H9 (cell line): ENCODE results near the gene MARCHF3. TPM values are rescaled to one million over a fixed set of nuclear protein-coding genes. Genes with fewer than 3 reads are reported as not detected.

Experiments used
- DNase-seq: peaks from one replicate; pipeline ENCODE4 v3.0.0-alpha.2; 2017
- H2AFZ ChIP-seq: one replicate; pipeline ENCODE4 v1.6.1; 2013; ENCODE audit warnings: mild to moderate bottlenecking, low read length, control low read depth, moderate library complexity
- H2AK5ac ChIP-seq: 2 replicates; pipeline ENCODE4 v1.6.1; 2013; ENCODE audit warnings: low read length, control low read depth, mixed read lengths; ENCODE audit not compliant: insufficient read length
- H2BK120ac ChIP-seq: one replicate; pipeline ENCODE4 v1.6.1; 2013; ENCODE audit warnings: low read depth, mild to moderate bottlenecking, low read length, control low read depth, inconsistent platforms; ENCODE audit not compliant: poor library complexity, severe bottlenecking
- H2BK12ac ChIP-seq: 2 replicates; pipeline ENCODE4 v1.6.1; 2013; ENCODE audit warnings: low read length, control low read depth, mixed read lengths, low read depth; ENCODE audit not compliant: insufficient read length
- H2BK15ac ChIP-seq: 2 replicates; pipeline ENCODE4 v1.6.1; 2013; ENCODE audit warnings: low read depth, low read length, control low read depth
- H2BK20ac ChIP-seq: one replicate; pipeline ENCODE4 v1.6.1; 2013; ENCODE audit warnings: low read depth, mild to moderate bottlenecking, low read length, control low read depth, inconsistent platforms; ENCODE audit not compliant: poor library complexity, severe bottlenecking
- H2BK5ac ChIP-seq: 2 replicates; pipeline ENCODE4 v1.6.1; 2013; ENCODE audit warnings: low read length, control low read depth, mixed read lengths; ENCODE audit not compliant: insufficient read length
- H3K14ac ChIP-seq: 2 replicates; pipeline ENCODE4 v1.6.1; 2013; ENCODE audit warnings: low read length, control low read depth; ENCODE audit not compliant: insufficient read depth
- H3K18ac ChIP-seq: 2 replicates; pipeline ENCODE4 v1.6.1; 2013; ENCODE audit warnings: low read depth, mild to moderate bottlenecking, mixed read lengths, low read length, control low read depth; ENCODE audit not compliant: insufficient read length
- H3K23ac ChIP-seq: 2 replicates; pipeline ENCODE4 v1.6.1; 2013; ENCODE audit warnings: low read length, control low read depth, mixed read lengths, low read depth; ENCODE audit not compliant: insufficient read length
- H3K23me2 ChIP-seq: 2 replicates; pipeline ENCODE4 v1.6.1; 2013; ENCODE audit warnings: low read depth, mild to moderate bottlenecking, mixed read lengths, low read length, control low read depth; ENCODE audit not compliant: insufficient read length, poor library complexity, severe bottlenecking
- H3K27ac ChIP-seq: 2 replicates; pipeline ENCODE4 v1.5.1; 2013; ENCODE audit warnings: low read length, control low read depth, mixed read lengths, low read depth; ENCODE audit not compliant: insufficient read length
- H3K27me3 ChIP-seq: 2 replicates; pipeline ENCODE4 v1.6.1; 2013; ENCODE audit warnings: low read length, control low read depth, inconsistent platforms; ENCODE audit not compliant: insufficient read depth
- H3K4ac ChIP-seq: 2 replicates; pipeline ENCODE4 v1.6.1; 2013; ENCODE audit warnings: low read depth, mild to moderate bottlenecking, control low read depth, inconsistent platforms, low read length, moderate library complexity
- H3K4me1 ChIP-seq: 2 replicates; pipeline ENCODE4 v1.6.1; 2013; ENCODE audit warnings: low read length, control low read depth, inconsistent platforms; ENCODE audit not compliant: insufficient read depth
- H3K4me2 ChIP-seq: 2 replicates; pipeline ENCODE4 v1.6.1; 2013; ENCODE audit warnings: low read length, control low read depth, mixed read lengths; ENCODE audit not compliant: insufficient read length, insufficient read depth
- H3K56ac ChIP-seq: 2 replicates; pipeline ENCODE4 v1.6.1; 2013; ENCODE audit warnings: low read depth, mild to moderate bottlenecking, mixed read lengths, low read length, control low read depth; ENCODE audit not compliant: insufficient read length
- H3K79me1 ChIP-seq: 2 replicates; pipeline ENCODE4 v1.6.1; 2013; ENCODE audit warnings: low read depth, mild to moderate bottlenecking, moderate library complexity, low read length, control low read depth, inconsistent platforms; ENCODE audit not compliant: insufficient read depth, poor library complexity, severe bottlenecking
- H3K79me2 ChIP-seq: 2 replicates; pipeline ENCODE4 v1.6.1; 2013; ENCODE audit warnings: low read length, control low read depth, inconsistent platforms; ENCODE audit not compliant: insufficient read depth
- H3K9ac ChIP-seq: 2 replicates; pipeline ENCODE4 v1.6.1; 2013; ENCODE audit warnings: low read length, control low read depth, mixed read lengths; ENCODE audit not compliant: insufficient read length; ENCODE audit errors: extremely low read depth
- H3K9me3 ChIP-seq: one replicate; pipeline ENCODE4 v1.6.1; 2013; ENCODE audit warnings: low read depth, low read length, inconsistent platforms; ENCODE audit not compliant: control insufficient read depth
- H3T11ph ChIP-seq: one replicate; pipeline ENCODE4 v1.6.1; 2013; ENCODE audit warnings: mild to moderate bottlenecking, low read length, control low read depth, inconsistent platforms
- H4K20me1 ChIP-seq: one replicate; pipeline ENCODE4 v1.6.1; 2013; ENCODE audit not compliant: control insufficient read depth, insufficient read length, insufficient read depth
- H4K5ac ChIP-seq: 2 replicates; pipeline ENCODE4 v1.6.1; 2013; ENCODE audit warnings: low read depth, mild to moderate bottlenecking, mixed read lengths, low read length, control low read depth; ENCODE audit not compliant: insufficient read length
- H4K8ac ChIP-seq: replicated peaks from 2 replicates; pipeline ENCODE4 v1.6.1; 2013; ENCODE audit warnings: low read length, control low read depth, mixed read lengths, low read depth; ENCODE audit not compliant: insufficient read length
- H4K91ac ChIP-seq: 2 replicates; pipeline ENCODE4 v1.6.1; 2013; ENCODE audit warnings: low read depth, mild to moderate bottlenecking, moderate library complexity, mixed read lengths, low read length, control low read depth; ENCODE audit not compliant: insufficient read length
- H3K27ac Mint-ChIP-seq, 3 experiments: 2 replicates in 2 of 3; 3 replicates in 1 of 3; pipeline ENCODE4 v1.8.0; 2020 to 2021; ENCODE audit warnings: mixed read lengths in 3 of 3, mild to moderate bottlenecking in 1 of 3, moderate library complexity in 1 of 3
- H3K27me3 Mint-ChIP-seq: 2 replicates; pipeline ENCODE4 v1.8.0; 2021; ENCODE audit warnings: low read depth, mild to moderate bottlenecking, moderate library complexity, mixed read lengths
- H3K36me3 Mint-ChIP-seq, 3 experiments: 2 replicates in 2 of 3; 3 replicates in 1 of 3; pipeline ENCODE4 v1.8.0; 2020 to 2021; ENCODE audit warnings: low read depth in 3 of 3, mixed read lengths in 3 of 3; ENCODE audit not compliant: insufficient read depth in 1 of 3
- H3K4me1 Mint-ChIP-seq, 2 experiments: 2 replicates each; pipeline ENCODE4 v1.8.0; 2020; ENCODE audit warnings: mixed read lengths in 2 of 2
- H3K4me3 Mint-ChIP-seq, 2 experiments: 2 replicates in 1 of 2; 3 replicates in 1 of 2; pipeline ENCODE4 v1.8.0; 2020 to 2021; ENCODE audit warnings: mild to moderate bottlenecking in 2 of 2, mixed read lengths in 2 of 2, moderate library complexity in 1 of 2
- H3K9me3 Mint-ChIP-seq, 2 experiments: 2 replicates in 1 of 2; 3 replicates in 1 of 2; pipeline ENCODE4 v1.8.0; 2020; ENCODE audit warnings: mild to moderate bottlenecking in 2 of 2, mixed read lengths in 2 of 2, moderate library complexity in 1 of 2
- CTCF ChIP-seq: fragments of 200-600 bp; sonication (generic); conservative IDR thresholded peaks from 3 replicates; pipeline ENCODE4 v1.8.0; 2021; ENCODE audit warnings: antibody characterized with exemption, mild to moderate bottlenecking
- total RNA-seq: library from RNA; stranded (reverse); gene quantifications from 2 replicates; pipeline ENCODE4 v1.2.1, GENCODE V29; 2021

The MARCHF3 gene
- total RNA-seq, 1 experiment from 2014 or later, result 17.7 TPM

- H2BK15ac ChIP-seq, result no peak overlapping the region
- H2AK5ac ChIP-seq, result no peak overlapping the region
- Mint-ChIP-seq H3K27me3 (no peaks in the 10 kb centered on the region), H3K9me3 (peaks cover 2 to 4% of the 10 kb centered on the region in 2 experiments; a peak in 3 of 5 replicates), H3K4me1 (peaks cover 3 to 7% of the 10 kb centered on the region in 2 experiments; a peak in 3 of 4 replicates), H3K36me3 (peaks cover 0 to 8% (median 2%) of the 10 kb centered on the region in 3 experiments; a peak in 2 of 7 replicates), H3K4me3 (no peak overlapping the region), H3K27ac (no peak overlapping the region)
- no peaks in the 10 kb centered on the region for H4K20me1 ChIP-seq
- no peak overlapping the region for H2BK5ac ChIP-seq
- H3K9me3 ChIP-seq, result no peaks in the 10 kb centered on the region
- no peak overlapping the region for H3K14ac ChIP-seq
- no peak overlapping the region for H3K27ac ChIP-seq
- no peak overlapping the region for H2BK20ac ChIP-seq
- H3K4me1 ChIP-seq, result no peaks in the 10 kb centered on the region
- no peak for TF ChIP-seq CTCF
- no peak overlapping the region for H4K5ac ChIP-seq
- no peak overlapping the region for H3K4ac ChIP-seq
- H3T11ph ChIP-seq, result no peak overlapping the region
- H3K18ac ChIP-seq, result no peak overlapping the region
- no peaks in the 10 kb centered on the region for H3K79me1 ChIP-seq
- H3K4me2 ChIP-seq, result no peak overlapping the region
- no peak overlapping the region for H3K9ac ChIP-seq
- H3K23ac ChIP-seq, result no peak overlapping the region
- H4K8ac ChIP-seq, result no peak overlapping the region
- no peak for DNase-seq
- no peak overlapping the region for H2AFZ ChIP-seq
- H3K27me3 ChIP-seq, result no peaks in the 10 kb centered on the region
- H4K91ac ChIP-seq, result no peak overlapping the region
- no peaks in the 10 kb centered on the region for H3K79me2 ChIP-seq
- no peak overlapping the region for H3K56ac ChIP-seq
- H2BK120ac ChIP-seq, result no peak overlapping the region
- H3K23me2 ChIP-seq, result no peaks in the 10 kb centered on the region
- no peak overlapping the region for H2BK12ac ChIP-seq
Measured at GRCh38 chr5:126959188-126959587, 71.2 kb downstream of the MARCHF3 start.
